Duodenal mucosa (tissue), 2 donors: ENCODE measurements around the gene PAK4.

Experiments
- H3K27ac ChIP-seq: one replicate; pipeline ENCODE4 v1.7.0; 2013; ENCODE audit warnings: low read depth, low read length
- H3K27me3 ChIP-seq, 2 donors: one replicate each; pipeline ENCODE4 v1.7.0; 2013; ENCODE audit warnings: low read length in 2 of 2, control low read depth in 1 of 2; ENCODE audit not compliant: insufficient read depth in 2 of 2, control insufficient read depth in 1 of 2
- H3K36me3 ChIP-seq, 2 donors: one replicate each; pipeline ENCODE4 v1.7.0; 2013; ENCODE audit warnings: low read length in 2 of 2, control low read depth in 1 of 2; ENCODE audit not compliant: insufficient read depth in 2 of 2, control insufficient read depth in 1 of 2
- H3K4me1 ChIP-seq, 2 donors: one replicate each; pipeline ENCODE4 v1.7.0; 2013; ENCODE audit warnings: low read length in 2 of 2, control low read depth in 1 of 2; ENCODE audit not compliant: insufficient read depth in 2 of 2, control insufficient read depth in 1 of 2
- H3K4me3 ChIP-seq, 2 donors: one replicate each; pipeline ENCODE4 v1.7.0; 2013; ENCODE audit warnings: low read length in 2 of 2, low read depth in 1 of 2
- H3K9ac ChIP-seq, 2 donors: one replicate each; pipeline ENCODE4 v1.7.0; 2013; ENCODE audit warnings: low read length in 2 of 2, low read depth in 1 of 2
- H3K9me3 ChIP-seq, 2 donors: one replicate each; pipeline ENCODE4 v1.7.0; 2013; ENCODE audit warnings: low read length in 2 of 2, control low read depth in 1 of 2; ENCODE audit not compliant: control insufficient read depth in 1 of 2

The PAK4 gene

DNA sequence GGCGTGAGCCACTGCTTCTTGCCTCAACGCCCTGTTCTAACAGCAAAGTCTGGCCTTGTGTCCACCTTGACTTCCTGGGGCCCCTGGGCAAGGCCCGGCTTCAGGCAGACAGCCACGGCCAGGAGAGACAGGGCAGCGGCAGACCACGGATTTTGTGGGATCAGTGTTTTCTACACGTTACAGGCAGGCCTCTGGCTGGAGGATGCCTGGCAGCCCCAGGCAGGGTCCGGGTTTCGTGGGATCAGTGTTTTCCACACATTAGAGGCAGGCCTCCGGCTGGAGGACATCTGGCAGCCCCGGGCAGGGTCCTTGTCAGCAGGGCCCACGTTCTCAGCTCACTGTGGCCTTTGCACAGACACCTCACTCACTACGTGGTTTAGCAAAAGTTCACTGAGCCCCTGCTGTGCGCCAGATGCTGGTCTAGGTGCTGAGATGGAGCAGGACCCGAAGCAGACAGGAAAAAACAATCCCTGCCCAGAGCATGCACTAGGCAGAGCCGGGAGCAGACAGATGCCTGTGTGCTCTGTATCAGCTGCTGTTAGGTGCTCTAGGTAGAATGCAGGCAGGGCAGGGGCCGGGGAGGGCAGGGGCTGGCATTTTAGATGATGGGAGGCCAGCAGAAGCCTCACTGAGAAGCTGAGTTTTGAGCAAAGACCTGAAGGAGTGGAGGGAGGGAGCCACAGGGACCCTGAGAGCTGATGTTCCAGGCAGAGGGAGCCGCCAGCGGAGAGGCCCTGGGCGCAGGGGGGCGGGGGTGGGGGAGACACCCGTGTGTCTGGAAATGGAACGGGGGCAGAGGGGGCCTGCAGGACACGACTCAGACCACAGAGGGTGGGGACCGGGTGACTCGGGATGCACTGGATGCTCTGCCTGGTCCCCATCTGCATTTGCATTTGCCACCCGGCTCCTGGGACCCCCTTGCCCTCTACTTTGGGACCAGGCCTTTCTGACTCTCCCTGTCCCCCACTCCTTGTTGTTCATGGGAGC lies 46.2 kb downstream of the PAK4 start:
- Histone ChIP-seq H3K27me3 (no peaks in the 10 kb centered on the region), H3K9me3 (no peaks in the 10 kb centered on the region), H3K9ac (no peak overlapping the region), H3K36me3 (peaks cover 18 to 55% of the 10 kb centered on the region in 2 donors), H3K4me1 (peaks cover 1 to 8% of the 10 kb centered on the region in 2 donors), H3K27ac (no peak overlapping the region), H3K4me3 (no peak overlapping the region)

DNA sequence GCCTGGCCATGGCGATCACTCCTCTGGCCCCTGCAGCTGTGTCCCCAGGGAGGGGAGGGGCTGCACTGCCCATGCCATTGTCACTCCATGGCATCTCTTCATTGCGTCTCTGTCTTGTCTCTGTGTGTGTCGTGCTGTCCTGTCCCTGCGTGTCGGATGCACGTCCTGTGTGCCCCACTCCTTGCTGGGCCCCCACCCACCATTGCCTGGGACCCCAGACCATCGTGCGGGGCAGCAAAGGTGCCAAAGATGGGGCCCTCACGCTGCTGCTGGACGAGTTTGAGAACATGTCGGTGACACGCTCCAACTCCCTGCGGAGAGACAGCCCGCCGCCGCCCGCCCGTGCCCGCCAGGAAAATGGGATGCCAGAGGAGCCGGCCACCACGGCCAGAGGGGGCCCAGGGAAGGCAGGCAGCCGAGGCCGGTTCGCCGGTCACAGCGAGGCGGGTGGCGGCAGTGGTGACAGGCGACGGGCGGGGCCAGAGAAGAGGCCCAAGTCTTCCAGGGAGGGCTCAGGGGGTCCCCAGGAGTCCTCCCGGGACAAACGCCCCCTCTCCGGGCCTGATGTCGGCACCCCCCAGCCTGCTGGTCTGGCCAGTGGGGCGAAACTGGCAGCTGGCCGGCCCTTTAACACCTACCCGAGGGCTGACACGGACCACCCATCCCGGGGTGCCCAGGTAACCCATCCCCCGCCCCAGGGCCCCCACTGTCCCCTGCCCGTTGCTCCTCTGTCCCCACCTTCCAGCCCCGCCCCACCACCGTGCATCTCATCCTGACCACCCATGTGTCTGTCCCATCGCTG lies 47.3 kb downstream of the PAK4 start:
- H3K27me3 ChIP-seq = no peaks in the 10 kb centered on the region
- H3K4me1 ChIP-seq = no peaks in the 10 kb centered on the region
- no peaks in the 10 kb centered on the region for H3K9me3 ChIP-seq
- no peak overlapping the region for H3K9ac ChIP-seq
- H3K36me3 ChIP-seq = peaks cover 23 to 62% of the 10 kb centered on the region in 2 donors
- no peak overlapping the region for H3K27ac ChIP-seq
- H3K4me3 ChIP-seq = no peak overlapping the region

- Histone ChIP-seq H3K9me3 (no peaks in the 10 kb centered on the region), H3K27me3 (no peaks in the 10 kb centered on the region), H3K4me1 (no peaks in the 10 kb centered on the region), H3K9ac (no peak overlapping the region), H3K36me3 (peaks cover 28 to 68% of the 10 kb centered on the region in 2 donors), H3K4me3 (no peak overlapping the region), H3K27ac (no peak overlapping the region)
Observed at GRCh38 chr19:39173502-39173991, 48.0 kb downstream of the PAK4 start.

GRCh38 chr19:39174142-39174541 lies 48.6 kb downstream of the PAK4 start:
- Histone ChIP-seq H3K36me3 (peaks cover 28 to 73% of the 10 kb centered on the region in 2 donors), H3K27ac (no peak overlapping the region), H3K4me3 (no peak overlapping the region), H3K9me3 (no peaks in the 10 kb centered on the region), H3K27me3 (no peaks in the 10 kb centered on the region), H3K4me1 (no peaks in the 10 kb centered on the region), H3K9ac (no peak overlapping the region)

DNA sequence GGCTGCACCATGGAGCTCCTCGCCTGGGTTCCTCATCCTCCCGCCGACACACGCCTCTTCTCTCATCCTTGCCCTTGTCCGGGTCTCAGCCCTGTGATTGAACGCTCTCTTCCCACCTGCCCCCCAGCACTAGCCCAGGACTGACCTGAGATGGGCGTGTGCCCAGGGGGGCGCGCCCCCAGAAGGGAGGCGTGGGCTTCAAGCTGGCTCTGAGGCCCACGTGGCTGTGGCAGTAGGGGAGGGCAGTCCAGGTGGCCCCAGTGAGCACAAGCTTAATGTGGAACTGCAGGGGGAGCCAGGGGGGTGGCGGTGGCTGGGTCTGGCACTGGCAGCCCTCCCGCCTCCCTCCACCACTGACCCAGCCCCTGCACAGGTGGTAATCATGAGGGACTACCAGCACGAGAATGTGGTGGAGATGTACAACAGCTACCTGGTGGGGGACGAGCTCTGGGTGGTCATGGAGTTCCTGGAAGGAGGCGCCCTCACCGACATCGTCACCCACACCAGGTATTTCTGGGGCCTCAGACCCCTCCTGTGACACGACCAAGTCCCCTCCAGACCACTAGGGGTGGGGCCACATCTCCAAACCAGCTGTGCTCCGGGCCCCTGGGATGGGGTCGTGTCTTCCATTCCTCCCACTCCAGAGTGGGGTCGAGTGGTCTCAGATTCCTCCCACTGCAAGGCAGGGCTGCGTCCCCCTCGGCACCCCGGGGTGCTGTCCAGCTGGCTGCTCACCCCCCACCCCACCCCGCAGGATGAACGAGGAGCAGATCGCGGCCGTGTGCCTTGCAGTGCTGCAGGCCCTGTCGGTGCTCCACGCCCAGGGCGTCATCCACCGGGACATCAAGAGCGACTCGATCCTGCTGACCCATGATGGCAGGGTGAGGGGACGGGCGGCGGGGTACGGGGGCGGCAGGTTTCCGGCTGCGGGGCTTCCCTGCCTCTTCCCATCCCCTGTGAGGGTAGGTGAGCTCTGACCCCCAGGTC lies 49.3 kb downstream of the PAK4 start:
- H3K36me3 ChIP-seq = peaks cover 28 to 77% of the 10 kb centered on the region in 2 donors

GRCh38 chr19:39175564-39175963 lies 50.0 kb downstream of the PAK4 start:
- no peak overlapping the region for H3K9ac ChIP-seq
- no peak overlapping the region for H3K27ac ChIP-seq
- peaks cover 26 to 75% of the 10 kb centered on the region in 2 donors for H3K36me3 ChIP-seq
- H3K4me1 ChIP-seq = no peaks in the 10 kb centered on the region
- no peaks in the 10 kb centered on the region for H3K9me3 ChIP-seq
- no peak overlapping the region for H3K4me3 ChIP-seq
- no peaks in the 10 kb centered on the region for H3K27me3 ChIP-seq

More for the DNA sequence above, 49.3 kb downstream of the PAK4 start:
- Histone ChIP-seq H3K9ac (no peak overlapping the region), H3K4me3 (no peak overlapping the region), H3K9me3 (no peaks in the 10 kb centered on the region), H3K27ac (no peak overlapping the region), H3K4me1 (no peaks in the 10 kb centered on the region), H3K27me3 (no peaks in the 10 kb centered on the region)

DNA sequence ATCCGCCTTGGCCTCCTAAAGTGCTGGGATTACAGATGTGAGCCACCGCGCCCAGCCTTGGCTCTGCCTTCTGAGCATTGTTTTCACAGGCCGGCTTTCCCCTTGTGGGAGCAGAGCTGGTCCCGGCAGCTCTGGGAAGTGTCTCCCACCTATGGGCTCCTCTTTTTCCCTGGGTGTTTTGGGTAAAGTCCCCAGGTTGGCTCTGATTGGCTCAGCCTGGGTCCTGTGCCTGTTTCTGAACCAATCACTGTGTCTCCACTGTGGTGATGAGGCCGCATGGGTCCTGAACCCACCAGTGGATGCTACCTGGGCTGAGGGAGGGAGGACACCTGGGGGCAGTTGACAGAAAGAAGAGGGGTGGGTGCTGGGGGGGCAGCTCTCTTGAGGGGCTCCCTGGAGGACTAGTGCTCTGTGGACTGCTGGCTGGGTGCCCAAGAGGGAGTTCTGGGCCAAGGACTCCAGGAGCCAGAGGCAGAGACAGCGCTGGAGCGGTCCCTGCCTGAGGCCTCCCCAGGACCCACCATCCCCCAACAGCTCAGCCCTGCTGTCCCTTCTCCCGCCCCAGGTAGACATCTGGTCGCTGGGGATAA lies 51.6 kb downstream of the PAK4 start:
- Histone ChIP-seq H3K27me3 (no peaks in the 10 kb centered on the region), H3K36me3 (peaks cover 24 to 65% of the 10 kb centered on the region in 2 donors), H3K9me3 (no peaks in the 10 kb centered on the region), H3K4me3 (no peak overlapping the region), H3K9ac (no peak overlapping the region), H3K27ac (no peak overlapping the region), H3K4me1 (no peaks in the 10 kb centered on the region)

DNA sequence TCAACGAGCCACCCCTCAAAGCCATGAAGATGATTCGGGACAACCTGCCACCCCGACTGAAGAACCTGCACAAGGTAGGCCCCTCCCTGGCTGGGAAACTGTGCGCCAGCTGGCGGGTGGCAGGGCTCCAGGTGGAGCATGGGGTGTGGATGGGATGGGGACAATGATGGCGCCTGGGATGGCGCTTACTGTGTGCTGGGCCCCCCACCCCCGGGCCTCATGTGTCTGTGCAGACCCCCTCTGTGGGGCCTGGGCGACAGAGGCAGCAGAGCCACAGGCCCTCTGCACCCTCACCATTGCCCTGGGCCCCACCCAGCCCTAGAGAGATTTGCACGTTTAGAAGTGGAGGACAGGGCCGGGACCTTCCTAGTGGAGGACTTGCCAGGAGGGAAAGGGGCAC lies 52.1 kb downstream of the PAK4 start:
- peaks cover 24 to 60% of the 10 kb centered on the region in 2 donors for H3K36me3 ChIP-seq
- no peak overlapping the region for H3K27ac ChIP-seq
- H3K9ac ChIP-seq = no peak overlapping the region
- H3K4me1 ChIP-seq = no peaks in the 10 kb centered on the region
- no peaks in the 10 kb centered on the region for H3K9me3 ChIP-seq
- no peak overlapping the region for H3K4me3 ChIP-seq
- H3K27me3 ChIP-seq = no peaks in the 10 kb centered on the region

DNA sequence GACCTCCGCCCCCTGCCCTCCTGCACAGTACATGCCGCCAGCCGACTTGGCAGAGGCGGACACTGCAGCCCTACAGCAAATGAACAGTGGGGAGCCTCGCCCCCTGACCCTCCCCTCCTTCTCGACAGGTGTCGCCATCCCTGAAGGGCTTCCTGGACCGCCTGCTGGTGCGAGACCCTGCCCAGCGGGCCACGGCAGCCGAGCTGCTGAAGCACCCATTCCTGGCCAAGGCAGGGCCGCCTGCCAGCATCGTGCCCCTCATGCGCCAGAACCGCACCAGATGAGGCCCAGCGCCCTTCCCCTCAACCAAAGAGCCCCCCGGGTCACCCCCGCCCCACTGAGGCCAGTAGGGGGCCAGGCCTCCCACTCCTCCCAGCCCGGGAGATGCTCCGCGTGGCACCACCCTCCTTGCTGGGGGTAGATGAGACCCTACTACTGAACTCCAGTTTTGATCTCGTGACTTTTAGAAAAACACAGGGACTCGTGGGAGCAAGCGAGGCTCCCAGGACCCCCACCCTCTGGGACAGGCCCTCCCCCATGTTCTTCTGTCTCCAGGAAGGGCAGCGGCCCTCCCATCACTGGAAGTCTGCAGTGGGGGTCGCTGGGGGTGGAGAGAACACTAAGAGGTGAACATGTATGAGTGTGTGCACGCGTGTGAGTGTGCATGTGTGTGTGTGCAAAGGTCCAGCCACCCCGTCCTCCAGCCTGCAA lies 52.9 kb downstream of the PAK4 start:
- Histone ChIP-seq H3K27me3 (no peaks in the 10 kb centered on the region), H3K9me3 (no peaks in the 10 kb centered on the region), H3K36me3 (peaks cover 24 to 58% of the 10 kb centered on the region in 2 donors), H3K9ac (no peak overlapping the region), H3K4me1 (no peaks in the 10 kb centered on the region), H3K27ac (no peak overlapping the region), H3K4me3 (no peak overlapping the region)
